OCI-LY1 (cell line): ENCODE data around the gene SSX7.
"Not testable (repeated sequence)": the region's sequence is repeated elsewhere in the genome, so short reads cannot be mapped to it uniquely, and the experiment has no call there.

Experiments
- CTCF ChIP-seq: fragments of 200-600 bp; sonication (generic), shearing (Covaris generic); IDR thresholded peaks from 2 replicates; pipeline ENCODE4 v1.5.1; 2017; ENCODE audit warnings: mild to moderate bottlenecking, antibody characterized with exemption, low read length, moderate library complexity, mixed read lengths
- EZH2 ChIP-seq: fragments of 200-600 bp; sonication (generic), shearing (Covaris generic); IDR thresholded peaks from 2 replicates; pipeline ENCODE4 v1.8.0; 2017; ENCODE audit warnings: borderline replicate concordance, mixed run types, mild to moderate bottlenecking, antibody characterized with exemption, low read length, moderate library complexity, mixed read lengths

GRCh38 chrX:52692034-52692433 lies 37.3 kb upstream of the SSX7 start:
- TF ChIP-seq CTCF, EZH2: not testable (repeated sequence)
